DMS153 (cell line): ENCODE data around the gene MAST4.

Source experiments
- DNase-seq: peaks from one replicate; lab custom pipeline; 2025; lab: John Stamatoyannopoulos, UW

Gene MAST4

DNA sequence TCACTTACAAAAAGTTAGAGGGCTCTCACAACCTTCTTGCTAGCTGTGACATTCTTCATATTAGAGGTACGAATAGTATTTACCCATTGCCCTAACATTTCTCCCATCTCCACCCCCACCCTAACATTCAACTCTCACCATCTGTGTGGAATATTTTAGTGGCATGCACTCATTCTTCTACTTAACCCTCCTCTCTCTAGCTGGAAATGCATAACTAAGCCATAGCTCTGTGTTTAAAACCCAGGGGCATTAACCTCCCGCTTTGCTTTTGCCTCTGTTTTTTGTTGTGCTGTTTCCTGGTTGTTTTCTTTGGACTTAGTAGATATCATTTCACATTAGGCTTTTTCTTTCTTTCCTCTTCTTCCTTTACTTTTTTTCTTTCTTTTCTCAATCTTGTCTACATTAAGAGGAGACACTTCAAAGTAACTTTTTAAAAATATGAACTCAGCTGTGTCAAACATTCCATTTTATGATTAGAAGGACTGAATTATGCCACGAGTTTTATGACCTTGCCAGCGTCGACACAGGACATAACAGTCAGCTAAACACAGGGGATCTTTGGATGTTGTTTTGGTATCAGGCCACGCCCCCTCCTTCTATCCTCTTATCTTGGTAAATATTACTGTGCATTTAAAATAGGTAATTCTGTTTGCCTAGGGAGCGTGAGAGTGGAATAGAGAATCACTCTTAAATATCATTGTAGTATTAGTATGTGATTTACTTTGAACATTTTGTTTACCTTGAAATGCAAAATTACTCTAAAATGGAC, 364.4 kb downstream of the MAST4 start:
- peak; percentile 44 for DNase-seq

DNA sequence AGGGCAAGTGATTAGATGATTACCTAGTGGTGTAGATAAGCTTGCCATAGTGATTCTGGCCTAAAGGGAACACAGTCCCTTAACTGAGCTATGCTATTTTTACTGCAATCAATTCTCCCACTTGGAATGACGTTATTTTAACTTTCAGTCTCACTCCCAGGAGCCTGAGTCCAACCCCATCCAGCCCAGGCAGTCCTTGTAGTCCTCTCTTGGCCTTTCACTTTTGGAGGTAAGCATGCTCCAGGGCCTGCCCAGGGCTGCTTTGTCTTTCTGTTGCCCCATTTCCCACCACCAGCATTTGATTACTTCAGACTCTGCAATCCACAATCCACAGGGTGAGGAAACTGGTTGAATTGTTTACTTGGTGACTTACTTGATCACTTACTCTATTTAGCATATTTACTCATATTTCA, 367.4 kb downstream of the MAST4 start:
- no peak for DNase-seq

DNA sequence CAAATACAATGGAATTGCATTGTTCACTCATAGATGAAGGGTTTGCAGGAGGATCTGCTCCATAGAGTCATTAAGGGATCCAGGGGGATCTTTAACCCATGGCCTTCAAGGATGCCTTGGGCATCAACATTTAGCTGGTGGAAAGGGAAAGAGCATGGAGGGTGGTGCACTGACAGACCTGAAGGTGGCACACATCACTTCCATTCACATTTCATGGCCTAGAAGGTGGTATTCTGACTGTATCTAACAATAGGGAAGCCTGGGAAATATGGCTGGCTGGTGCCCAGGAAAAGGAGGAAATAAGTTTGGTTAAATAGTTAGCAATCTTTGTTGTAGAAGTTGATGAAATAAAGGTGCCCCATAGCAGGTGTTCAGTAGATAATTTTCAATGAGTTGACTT, 370.2 kb downstream of the MAST4 start:
- no peak for DNase-seq

DNA sequence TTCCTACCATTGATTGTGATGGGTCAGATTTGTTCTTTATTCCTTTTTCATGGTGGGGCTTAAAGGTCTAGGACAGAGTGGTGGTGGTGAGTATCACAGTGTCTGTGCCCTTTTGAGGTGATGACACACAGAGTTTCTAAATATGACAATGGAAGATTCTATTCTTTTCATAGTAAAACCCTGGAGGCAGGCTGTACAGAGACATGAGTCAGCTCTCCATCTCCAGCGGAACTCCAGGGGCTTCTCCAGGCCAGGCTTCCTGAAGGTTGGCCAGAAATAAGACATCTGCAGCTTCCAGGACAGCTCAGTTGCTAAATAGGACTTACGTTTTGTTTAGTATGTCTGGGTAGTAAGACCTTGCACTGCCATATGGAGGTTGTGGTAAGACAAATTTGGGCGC, 370.9 kb downstream of the MAST4 start:
- no peak for DNase-seq

DNA sequence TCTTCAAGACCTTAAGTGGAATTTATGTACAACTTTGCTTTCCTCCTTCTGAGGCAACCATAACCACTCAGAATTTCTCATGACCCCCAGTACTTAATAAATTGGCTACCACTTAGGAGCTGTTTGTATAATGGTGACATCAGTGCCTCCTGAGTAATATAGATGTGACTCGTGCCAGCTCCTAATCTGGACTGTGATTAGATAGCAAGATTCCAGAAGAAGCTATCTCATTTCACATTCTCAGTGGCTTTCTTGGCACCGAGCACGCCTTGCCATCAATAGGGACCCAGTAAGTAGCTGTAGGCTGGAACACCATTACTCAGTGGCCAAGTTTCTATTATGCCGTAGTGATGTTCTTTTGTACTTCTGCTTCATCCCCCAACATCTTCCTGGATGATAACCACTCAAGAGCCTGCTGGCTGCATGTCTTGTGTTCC, 371.7 kb downstream of the MAST4 start:
- no peak for DNase-seq

DNA sequence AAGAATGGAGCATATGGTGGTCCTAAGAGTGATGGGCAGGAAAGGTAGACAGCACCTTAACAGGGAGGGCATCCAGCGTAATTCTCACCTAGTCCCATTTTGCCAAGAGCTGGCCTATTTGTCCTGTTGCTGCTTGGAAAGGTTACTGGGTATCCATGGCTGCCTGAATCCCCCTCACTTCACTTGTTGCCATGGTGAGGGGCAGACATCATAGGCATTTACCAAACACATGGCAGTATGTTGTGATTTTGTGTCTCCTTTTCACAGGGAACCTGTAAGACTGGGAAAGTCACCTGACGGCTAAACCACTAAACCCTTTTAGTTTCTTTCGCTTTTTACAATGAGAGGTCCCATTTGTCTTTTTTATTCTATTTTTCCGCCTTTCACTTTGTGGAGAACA, 373.3 kb downstream of the MAST4 start:
- no peak for DNase-seq

DNA sequence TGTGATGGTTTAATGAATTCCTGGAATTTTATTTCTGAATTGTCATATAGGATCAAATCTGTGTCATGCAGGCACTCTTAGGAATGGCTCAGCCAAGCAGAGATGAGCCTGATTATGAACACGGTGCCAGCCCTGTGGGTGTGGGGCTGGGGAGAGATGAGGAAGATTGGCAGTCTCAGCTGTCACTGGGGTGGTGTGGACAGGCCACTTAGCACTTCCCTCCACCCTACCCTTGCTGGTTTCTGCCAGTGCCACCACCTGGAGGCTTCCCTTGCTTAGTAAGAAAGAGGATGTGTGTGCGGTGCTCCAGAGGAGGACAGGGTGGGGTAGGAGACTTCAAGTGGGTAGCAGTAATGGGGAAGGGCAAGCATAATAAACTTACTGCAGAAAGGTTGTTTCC, 373.8 kb downstream of the MAST4 start:
- no peak for DNase-seq

DNA sequence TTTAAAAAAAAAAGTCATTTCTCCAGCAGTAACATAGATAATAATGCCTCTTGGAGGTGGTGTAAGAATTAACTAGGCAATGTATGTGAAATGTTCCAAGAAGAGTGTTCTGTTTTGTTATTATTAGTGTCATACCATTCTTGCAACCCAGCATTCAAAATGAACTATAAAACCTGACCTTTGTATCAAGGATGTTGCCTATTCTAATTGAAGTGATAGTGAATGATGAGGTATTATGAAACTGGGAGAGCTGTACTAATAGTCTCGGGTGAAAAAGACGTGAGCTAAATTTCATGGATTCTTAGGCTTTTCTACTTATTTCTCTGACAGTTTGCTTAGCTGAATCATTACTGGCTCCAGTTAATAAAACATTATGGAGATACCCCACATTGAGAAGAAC, 375.8 kb downstream of the MAST4 start:
- no peak for DNase-seq

DNA sequence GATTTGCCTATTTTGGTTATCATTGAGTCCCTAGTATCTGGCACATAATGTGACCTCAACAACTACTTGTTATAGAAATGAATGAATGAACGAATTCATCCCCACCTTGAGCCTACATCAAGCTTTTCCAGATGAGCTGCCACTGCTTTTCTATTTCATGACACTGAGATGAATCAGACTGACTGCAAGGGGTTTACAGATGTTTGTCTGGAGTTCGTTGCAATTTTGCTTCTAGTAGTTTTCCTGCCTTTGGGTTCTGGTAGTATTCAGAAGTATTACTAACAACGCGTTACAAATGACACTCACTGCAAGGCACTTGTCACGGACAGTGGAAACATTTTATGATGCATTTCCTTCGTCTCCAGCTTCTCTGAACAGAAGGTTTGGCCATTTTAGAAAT, 378.1 kb downstream of the MAST4 start:
- DNase-seq, result no peak

DNA sequence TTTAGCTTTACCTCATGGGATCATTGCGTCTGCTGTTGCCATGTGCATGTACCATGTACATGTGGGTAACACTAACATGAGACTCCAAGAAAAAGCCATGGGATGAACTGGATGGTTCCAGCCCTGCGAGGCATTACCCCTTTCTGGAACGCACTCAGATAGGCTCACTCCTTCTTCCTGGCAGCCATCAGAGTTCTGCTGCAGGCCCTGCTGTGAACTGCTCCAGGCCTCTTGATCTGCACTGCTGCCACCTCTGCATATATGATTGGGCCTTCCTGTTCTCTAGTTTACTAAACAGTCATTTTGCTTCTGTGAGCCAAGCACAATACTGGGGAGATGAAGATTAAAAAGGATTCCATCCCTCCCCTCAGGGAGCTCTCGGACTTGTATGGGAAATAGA, 379.9 kb downstream of the MAST4 start:
- no peak for DNase-seq

DNA sequence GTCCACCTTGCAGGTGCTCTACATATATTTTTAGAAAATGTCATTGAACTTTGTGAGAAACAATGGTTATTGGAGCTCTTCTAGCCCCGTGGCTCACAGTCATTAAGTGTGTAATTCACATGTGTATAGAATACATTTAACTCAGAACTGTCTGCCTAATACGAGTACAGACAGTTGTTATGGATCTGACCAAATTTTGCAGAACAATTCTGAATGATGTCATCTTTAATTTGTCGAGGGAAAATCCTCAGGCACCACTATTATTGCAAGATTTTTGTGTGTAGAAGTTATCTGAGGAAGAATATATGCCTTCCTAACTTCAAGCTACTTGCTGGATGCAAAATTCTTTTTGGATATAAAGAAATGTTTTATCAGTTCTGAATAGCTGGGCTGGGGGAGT, 383.5 kb downstream of the MAST4 start:
- DNase-seq, result no peak

DNA sequence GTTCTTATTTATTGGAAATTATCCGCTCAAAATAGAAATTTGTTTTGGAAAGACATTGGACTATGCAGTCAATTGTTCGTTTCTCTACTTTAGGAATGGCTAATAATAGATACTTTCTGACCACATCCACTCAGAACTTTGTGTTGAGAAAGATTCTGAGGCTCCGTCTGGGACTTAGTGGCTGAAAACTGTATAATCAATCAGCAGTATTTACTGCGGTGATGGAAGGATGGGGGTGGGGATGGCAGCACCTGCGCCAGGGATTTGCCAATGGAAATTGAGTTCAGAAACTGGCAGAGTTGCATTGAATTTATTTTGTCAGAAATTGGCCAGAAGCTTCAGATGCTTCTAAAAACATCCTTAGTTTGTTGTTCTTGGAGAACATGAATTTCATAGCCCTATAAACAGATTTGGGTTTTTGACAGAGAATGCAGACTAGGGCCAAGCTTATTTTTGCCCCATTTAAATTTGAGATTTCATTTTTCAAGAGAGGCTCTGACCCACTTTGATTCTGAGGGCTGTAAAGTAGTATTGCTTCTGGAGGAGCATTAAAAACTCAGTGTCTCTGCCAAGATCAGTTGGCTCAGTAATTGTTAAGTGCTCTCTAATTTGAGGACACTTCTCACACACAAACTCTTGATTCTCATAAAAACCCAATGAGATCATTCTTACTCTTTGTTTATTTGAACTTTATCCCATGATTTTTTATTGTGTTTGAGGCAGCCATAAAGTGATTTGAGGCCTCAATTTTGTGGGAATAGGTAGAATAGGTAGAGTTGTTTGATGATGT, 385.3 kb downstream of the MAST4 start:
- no peak for DNase-seq

DNA sequence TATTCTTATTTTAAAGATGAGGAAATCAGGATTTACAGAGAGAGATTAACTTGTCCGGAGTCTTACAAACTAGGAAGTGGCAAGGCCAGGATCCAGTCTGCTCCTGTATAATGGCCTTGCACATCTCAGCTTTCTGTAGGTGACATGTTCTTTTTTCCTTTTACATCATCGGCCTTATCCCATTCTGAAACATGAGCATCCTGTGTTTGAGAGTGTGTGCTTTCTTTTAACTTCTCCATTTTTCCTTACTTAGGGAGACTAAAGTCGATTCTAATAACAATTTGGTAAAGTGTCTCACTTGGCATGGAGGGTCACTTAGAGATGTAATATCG, 385.8 kb downstream of the MAST4 start:
- no peak for DNase-seq

DNA sequence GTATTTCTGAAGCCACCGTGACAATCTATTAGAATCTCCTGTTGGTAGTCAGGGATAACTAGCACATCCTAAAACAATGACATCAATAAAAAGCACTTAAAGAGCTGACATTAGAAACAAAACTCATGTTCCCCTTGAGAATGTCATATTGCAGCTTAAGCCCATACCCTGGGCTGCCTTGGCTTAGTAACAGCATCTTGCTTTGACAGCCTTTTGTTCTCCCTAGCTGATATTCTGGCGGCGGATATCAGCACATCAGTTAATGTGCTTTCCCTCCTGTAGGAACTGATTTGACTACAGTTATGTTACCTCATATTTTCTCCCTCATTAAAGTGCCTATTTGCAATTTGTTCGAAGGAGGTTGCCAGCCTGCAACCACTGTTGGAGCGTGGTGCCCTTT, 386.3 kb downstream of the MAST4 start:
- DNase-seq, result no peak

DNA sequence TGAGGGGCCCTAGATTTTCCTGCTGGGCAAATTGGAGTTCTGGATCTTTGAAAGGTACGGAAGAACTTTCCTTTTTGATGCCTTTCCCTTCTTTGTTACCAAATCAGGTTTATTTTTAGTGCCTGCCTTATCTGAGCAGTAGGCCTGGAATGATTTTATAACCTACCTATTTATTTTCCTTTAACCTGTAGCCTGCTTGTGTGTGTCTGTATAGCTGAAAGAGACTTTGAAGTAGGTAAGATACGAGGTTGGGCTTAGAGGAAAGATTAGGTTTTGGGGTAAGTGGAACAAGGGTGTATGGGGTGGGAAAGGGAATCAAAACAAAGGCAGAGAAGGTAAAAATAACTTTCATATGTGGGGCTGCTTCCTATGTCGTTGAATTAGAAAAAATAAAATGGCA, 389.2 kb downstream of the MAST4 start:
- no peak for DNase-seq

DNA sequence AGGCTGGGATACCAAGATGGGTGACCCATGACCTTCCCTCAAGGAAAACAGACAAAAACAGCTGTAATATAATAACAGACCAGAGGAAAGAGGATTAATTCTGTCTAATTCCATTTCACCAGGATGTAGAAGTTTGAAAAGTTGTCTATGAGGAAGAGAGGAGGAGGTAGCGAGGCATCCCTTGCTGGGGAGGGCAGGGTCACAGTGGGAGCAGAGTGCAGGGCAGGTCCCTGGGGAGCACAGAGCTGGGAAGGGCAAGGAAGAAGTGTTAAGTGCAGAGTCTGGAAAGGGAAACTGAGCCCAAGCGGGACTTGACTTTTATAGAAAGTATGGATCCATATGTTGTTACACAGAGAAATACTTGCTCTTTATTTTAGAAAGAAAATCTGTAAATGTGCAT, 389.8 kb downstream of the MAST4 start:
- DNase-seq, result no peak

DNA sequence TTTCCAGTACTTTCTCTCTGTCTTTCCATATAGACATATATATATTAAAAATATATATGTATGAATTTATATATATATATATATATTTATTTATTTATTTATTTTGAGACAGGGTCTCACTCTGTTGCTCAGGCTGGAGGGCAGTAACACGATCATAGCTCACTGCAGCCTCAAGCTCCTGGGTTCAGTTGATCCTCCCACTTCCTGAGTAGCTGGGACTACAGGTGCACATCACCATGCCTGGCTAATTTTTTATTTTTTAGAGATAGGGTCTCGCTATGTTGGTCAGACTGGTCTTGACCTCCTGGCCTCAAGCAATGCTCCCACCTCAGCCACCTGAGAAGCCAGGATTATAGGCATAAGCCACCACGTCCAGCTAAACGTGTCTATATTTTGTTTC, 390.3 kb downstream of the MAST4 start:
- no peak for DNase-seq

DNA sequence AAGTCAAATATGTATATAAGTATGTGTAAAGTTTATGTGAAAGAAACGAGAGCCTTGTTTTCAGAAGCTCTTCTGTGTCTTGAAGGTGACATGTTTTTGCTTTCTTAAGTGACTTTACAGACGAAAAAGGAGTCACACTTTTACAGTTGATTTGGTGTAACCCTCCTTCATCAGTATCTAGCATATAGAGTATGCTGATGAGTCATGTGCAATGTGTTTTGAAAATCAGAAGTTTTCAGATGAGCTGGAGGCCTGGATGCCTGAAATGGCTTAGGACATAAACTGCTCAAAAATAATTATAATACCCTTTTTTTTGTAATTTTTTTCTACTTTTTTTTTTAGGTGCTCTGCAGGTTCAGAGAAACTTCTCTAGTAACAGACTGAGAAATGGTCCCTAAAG, 390.9 kb downstream of the MAST4 start:
- no peak for DNase-seq

DNA sequence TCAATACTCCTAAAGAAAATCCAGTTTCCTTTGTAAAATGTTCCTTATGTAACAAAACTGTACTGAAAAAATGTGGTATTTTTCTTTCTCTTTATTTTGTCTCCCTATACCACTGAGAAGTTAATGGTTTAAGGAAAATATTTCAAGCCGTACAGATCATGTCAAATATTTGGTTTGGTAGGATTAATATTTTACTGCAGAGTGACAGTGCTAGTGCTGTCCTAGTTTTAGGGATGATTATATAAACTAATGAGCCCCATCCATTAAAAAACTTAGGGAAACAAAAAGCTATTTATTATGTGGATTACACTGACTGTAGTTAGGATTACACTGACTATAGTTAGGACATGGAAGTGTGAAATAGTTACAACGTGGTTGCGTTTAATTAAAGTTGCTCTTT, 391.3 kb downstream of the MAST4 start:
- no peak for DNase-seq

DNA sequence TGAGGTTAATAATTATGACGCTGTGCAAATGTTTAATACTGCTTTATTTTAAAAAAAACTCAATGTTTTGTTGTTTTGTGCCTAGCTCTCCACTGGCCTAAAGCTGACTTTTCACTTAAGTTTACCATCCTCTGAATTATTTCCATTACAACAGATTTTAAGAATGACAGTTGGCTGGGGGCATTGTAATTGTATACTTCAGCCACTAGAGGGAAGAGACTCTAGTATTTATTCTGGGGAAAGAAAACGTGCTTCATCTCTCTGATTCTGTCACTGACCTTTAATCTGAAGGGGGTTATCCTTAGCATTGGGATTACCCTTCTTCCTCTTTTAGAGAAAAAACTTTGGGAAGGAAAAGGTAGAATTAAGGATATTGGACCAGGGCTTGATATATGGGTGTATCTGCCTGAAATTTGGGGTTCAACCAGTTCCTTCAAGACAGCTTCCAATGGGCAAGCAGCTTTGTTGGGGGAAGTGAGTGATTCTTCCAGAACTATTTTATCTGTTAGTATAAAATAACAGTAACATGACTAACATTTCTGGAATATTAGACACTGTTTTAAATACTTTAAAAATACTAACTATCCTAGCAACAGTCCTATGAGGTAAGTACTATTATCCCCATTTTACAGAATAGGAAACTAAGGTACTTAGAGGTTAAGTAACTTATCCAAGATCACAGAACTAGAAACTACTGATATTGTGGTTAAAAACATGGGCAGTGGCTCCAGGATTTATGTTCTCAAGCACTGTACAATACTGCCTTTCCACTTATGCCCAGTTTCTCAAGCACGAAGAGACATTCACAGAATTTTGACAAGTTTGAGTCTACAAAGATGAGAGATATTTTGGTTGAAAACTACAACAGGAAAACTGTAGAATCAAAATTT, 392.0 kb downstream of the MAST4 start:
- DNase-seq, result no peak

DNA sequence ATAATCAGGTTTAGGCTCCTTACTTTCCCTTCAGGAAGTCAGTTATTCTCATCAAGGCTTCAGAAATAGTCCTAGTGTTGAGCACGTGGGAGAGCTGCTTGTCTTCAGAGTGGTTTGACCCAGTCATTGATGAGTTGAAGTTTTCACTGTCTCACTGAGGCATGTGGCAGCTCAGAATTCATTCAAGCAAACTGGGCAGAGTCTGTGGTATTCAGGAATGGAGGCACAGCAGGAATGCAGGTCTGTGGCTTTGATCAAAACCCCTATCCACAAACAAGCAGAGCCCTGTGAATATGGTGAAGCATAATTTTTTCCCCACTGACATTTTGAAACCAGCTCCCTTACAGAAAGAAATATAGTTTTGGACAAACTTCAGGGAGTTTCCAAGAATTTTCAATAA, 393.1 kb downstream of the MAST4 start:
- no peak for DNase-seq

DNA sequence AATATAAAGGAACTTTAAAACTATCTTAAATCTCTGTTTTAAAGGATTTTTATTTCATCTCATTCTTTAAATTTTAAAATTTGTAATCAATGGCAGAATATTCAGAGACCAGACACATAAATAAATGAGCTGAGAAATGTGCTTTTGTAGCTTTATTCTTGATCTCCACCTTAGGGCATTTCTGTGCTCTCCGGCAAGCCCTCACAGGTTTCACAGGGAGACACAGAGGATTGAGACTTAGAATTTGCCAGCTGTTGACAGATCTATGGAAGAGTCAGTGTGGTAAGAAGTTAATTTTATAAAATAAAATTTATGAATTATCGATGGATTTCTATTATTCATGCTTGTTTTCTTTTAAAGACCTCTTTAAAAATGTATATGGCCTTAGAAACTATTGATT, 393.6 kb downstream of the MAST4 start:
- no peak for DNase-seq

DNA sequence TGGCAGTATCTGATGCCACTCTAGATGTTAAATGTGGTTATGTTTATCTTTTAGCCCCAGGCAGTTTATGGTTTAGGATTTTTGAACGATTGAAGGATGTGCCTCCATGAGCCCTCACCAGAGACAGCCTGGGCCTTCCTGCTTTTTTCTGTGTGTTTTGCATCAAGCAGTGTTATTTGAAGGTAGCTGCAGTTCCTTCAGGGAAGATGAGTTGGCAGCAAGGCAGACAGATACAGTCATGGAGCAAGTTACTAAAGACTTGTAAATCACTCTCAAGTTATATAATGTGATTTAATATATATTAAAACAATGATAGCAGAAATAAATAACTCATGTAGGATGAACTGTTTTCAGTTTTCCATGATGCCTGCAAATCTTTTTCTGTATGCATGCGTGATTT, 395.6 kb downstream of the MAST4 start:
- DNase-seq, result no peak
